ENCODE data around the gene CRABP2.

- peak; percentile 9 for TF ChIP-seq CTCF (IDR thresholded peaks at IDR 0.05; ENCODE audit: low read depth, low read length, poor library complexity, severe bottlenecking)
- TF ChIP-seq EZH2phosphoT487 (IDR thresholded peaks at IDR 0.05; ENCODE audit: borderline replicate concordance, low read length): no peak
Observed at GRCh38 chr1:156657741-156658319, 47.6 kb downstream of the CRABP2 start.

Measured in DOHH2 (cell line).